Calu3 (cell line): ENCODE measurements around the gene PTGER1. TPM values are rescaled to one million over a fixed set of nuclear protein-coding genes. Genes with fewer than 3 reads are reported as not detected.

Experiments
- BruUV-seq: library from RNA; stranded (reverse); fragments of 400-500 nt; replicated peaks from 2 replicates; lab custom pipeline; 2021; lab: Mats Ljungman, UMichigan
- CTCF ChIA-PET: fragments of 300-600 bp; sonication (Branson Sonifier 250); formaldehyde crosslinking; loops from one replicate; lab custom pipeline; 2022; ENCODE audit warnings: antibody characterized with exemption; lab: Charles Lee
- DNase-seq: peaks from one replicate; pipeline ENCODE4 v3.0.0; 2022
- H3K27ac Mint-ChIP-seq: one replicate; pipeline ENCODE4 v1.8.0; 2022; ENCODE audit warnings: mixed read lengths; ENCODE audit not compliant: unreplicated experiment
- H3K27me3 Mint-ChIP-seq: one replicate; pipeline ENCODE4 v1.8.0; 2022; ENCODE audit warnings: mixed read lengths; ENCODE audit not compliant: unreplicated experiment
- H3K36me3 Mint-ChIP-seq: one replicate; pipeline ENCODE4 v1.8.0; 2022; ENCODE audit warnings: mild to moderate bottlenecking, moderate library complexity, mixed read lengths; ENCODE audit not compliant: insufficient read depth, unreplicated experiment
- H3K4me1 Mint-ChIP-seq: one replicate; pipeline ENCODE4 v1.8.0; 2022; ENCODE audit warnings: mild to moderate bottlenecking, low read depth, mixed read lengths; ENCODE audit not compliant: unreplicated experiment
- H3K4me3 Mint-ChIP-seq: one replicate; pipeline ENCODE4 v1.8.0; 2022; ENCODE audit warnings: mild to moderate bottlenecking, low read depth, moderate library complexity, mixed read lengths; ENCODE audit not compliant: unreplicated experiment
- H3K9me3 Mint-ChIP-seq: one replicate; pipeline ENCODE4 v1.8.0; 2022; ENCODE audit warnings: low read depth, mixed read lengths; ENCODE audit not compliant: unreplicated experiment
- CTCF ChIP-seq: fragments of 200-600 bp; IDR thresholded peaks from one replicate; pipeline ENCODE4 v1.8.0; 2022; ENCODE audit warnings: antibody characterized with exemption; ENCODE audit not compliant: unreplicated experiment
- intact Hi-C: fragments of 100-400 bp; cut with micrococcal nuclease; formaldehyde crosslinking; loops from one replicate; pipeline ENCODE4 v1.10.0; 2022; ENCODE audit not compliant: unreplicated experiment
- total RNA-seq: library from RNA; stranded (reverse); gene quantifications from 2 replicates; pipeline ENCODE4 v1.2.3, GENCODE V29; 2022

The PTGER1 gene
- total RNA-seq, 1 experiment from 2014 or later, result 1.3 TPM

- DNase-seq, result no peak
- Mint-ChIP-seq H3K4me1 (peaks cover 6% of the 10 kb centered on the region), H3K27me3 (no peaks in the 10 kb centered on the region), H3K9me3 (no peaks in the 10 kb centered on the region), H3K27ac (no peak overlapping the region), H3K4me3 (no peak overlapping the region), H3K36me3 (peaks cover 14% of the 10 kb centered on the region)
- no TSS peak for BruUV-seq
- CTCF ChIA-PET, result no interaction called here
- intact Hi-C loops, result no loop called here
- no peak for TF ChIP-seq CTCF
Measured at GRCh38 chr19:14441041-14441938, 33.9 kb downstream of the PTGER1 start.

GRCh38 chr19:14440049-14440448, 35.1 kb downstream of the PTGER1 start:
- Mint-ChIP-seq H3K9me3 (no peaks in the 10 kb centered on the region), H3K4me3 (no peak overlapping the region), H3K4me1 (peaks cover 12% of the 10 kb centered on the region), H3K27me3 (no peaks in the 10 kb centered on the region), H3K27ac (no peak overlapping the region), H3K36me3 (peaks cover 17% of the 10 kb centered on the region)
- DNase-seq, result no peak
- TF ChIP-seq CTCF, result no peak
- BruUV-seq, result no TSS peak
- CTCF ChIA-PET, result no interaction called here
- intact Hi-C loops, result no loop called here

GRCh38 chr19:14439014-14439413, 36.1 kb downstream of the PTGER1 start:
- H3K36me3 Mint-ChIP-seq, result peaks cover 23% of the 10 kb centered on the region
- no peak overlapping the region for H3K4me3 Mint-ChIP-seq
- H3K27ac Mint-ChIP-seq, result no peak overlapping the region
- intact Hi-C loops, result no loop called here
- peaks cover 20% of the 10 kb centered on the region for H3K4me1 Mint-ChIP-seq
- no TSS peak for BruUV-seq
- no peak for DNase-seq
- TF ChIP-seq CTCF, result no peak
- no peaks in the 10 kb centered on the region for H3K9me3 Mint-ChIP-seq
- CTCF ChIA-PET, result no interaction called here
- H3K27me3 Mint-ChIP-seq, result no peaks in the 10 kb centered on the region

GRCh38 chr19:14437578-14438140, 37.5 kb downstream of the PTGER1 start:
- Mint-ChIP-seq H3K36me3 (peaks cover 31% of the 10 kb centered on the region), H3K27me3 (no peaks in the 10 kb centered on the region), H3K4me3 (no peak overlapping the region), H3K9me3 (no peaks in the 10 kb centered on the region), H3K4me1 (peaks cover 20% of the 10 kb centered on the region), H3K27ac (no peak overlapping the region)
- DNase-seq, result no peak
- TF ChIP-seq CTCF, result no peak
- CTCF ChIA-PET, result no interaction called here
- BruUV-seq, result no TSS peak
- intact Hi-C loops, result no loop called here
